HG02642 (cell line): Measurements from ENCODE around the gene INSR.
"Not testable (repeated sequence)": the region's sequence is repeated elsewhere in the genome, so short reads cannot be mapped to it uniquely, and the experiment has no call there.

Source experiments
- ATAC-seq: cut with Tn5 transposase; IDR thresholded peaks from one replicate; pipeline ENCODE4 v1.9.1; 2021; ENCODE audit warnings: mild to moderate bottlenecking; ENCODE audit not compliant: unreplicated experiment, poor library complexity

INSR gene

GRCh38 chr19:7293762-7294557 lies at the start of gene INSR:
TSS of gene INSR (minus strand) at chr19:7294414. CDS start at chr19:7293891, 523 bp downstream.
- peak; percentile 72 for ATAC-seq

DNA sequence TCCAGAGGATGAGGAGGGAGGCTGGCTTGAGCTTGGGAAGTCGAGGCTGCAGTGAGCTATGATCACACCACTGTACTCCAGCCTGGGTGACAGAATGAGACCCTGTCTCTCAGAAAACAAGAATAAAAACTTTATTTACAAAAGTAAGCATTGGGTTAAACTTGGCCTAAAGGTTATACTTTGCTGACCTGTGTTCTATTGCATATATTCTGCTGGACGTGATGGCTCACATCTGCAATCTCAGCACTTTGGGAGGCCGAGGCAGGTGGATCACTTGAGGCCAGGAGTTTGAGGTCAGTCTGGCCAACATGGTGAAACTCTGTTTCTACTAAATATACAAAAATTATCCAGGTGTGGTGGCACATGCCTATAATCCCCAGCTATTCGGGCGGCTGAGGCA lies 47.9 kb upstream of the INSR start:
- ATAC-seq: no peak

DNA sequence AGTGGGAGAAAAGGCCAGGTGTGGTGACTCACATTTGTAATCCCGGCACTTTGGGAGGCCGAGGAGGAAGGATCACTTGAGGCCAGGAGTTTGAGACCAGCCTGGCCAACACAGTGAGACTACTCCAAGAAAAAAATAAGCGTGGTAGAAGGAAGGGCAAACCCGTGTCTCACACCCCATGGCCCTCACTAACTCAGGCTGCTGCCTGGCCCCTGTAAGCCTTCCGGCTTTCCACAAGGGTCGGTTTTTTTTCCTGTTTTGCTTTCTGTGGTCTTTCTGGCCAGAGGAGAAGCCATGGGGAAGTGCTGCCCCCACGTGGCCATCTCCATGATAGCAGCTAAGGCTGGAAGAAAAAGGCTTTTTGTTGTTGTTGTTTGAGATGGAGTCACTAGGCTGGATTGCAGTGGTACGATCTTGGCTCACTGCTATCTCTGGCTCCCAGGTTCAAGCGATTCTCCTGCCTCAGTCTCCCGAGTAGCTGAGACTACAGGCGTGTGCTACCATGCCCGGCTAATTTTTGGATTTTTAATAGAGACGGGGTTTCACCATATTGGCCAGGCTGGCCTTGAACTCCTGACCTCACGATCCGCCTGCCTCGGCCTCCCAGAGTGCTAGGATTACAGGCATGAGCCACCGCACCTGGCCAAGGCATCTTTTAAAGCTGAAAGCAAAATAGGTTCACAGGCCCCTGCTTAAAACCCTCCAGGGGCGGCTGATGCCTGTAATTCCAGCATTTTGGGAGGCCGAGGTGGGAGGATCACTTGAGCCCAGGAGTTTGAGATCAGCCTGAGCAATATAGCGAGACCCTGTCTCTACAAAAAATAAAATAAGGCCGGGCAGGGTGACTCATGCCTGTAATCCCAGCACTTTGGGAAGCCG lies 47.0 kb upstream of the INSR start:
- no peak for ATAC-seq

DNA sequence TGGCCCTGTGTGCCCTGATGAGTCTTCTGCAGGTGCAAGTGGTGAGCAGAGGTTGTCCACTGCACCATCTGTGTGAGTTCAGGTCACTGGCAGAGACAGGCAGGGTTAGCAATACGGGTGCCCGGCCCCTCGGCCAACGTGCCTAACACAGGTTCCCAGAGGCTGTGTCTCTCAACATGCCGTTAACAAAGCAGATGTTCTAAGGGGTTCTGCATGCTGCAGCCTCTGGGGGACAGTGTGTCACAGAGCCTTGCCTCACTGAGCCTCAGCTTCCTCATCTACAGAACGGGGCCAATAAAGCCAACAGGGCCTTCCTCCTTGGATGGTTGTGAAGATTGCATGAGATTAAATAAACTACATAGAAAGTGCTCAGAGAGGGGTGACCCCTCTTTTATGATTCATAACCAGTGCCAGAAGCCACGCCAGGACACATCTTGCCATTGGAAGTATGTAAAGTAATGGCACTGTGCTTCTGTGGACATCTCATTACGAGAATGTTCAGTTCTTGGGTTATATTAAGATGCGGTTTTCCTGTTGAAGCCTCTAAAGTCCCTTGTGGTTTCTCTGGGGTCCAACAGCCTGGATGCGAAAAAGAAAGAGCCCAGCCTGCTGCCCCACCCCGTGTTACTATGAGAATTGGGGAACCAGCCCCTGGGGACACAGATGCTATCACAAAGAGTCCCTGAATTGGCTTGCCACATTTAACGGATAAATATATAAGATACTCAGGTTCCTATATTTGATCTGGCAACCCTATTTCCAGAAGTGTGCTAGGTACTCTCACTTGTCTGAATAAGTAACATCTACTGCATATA lies 43.4 kb upstream of the INSR start:
- ATAC-seq: peak; percentile 78

GRCh38 chr19:7336321-7336973 lies 42.2 kb upstream of the INSR start:
- no peak for ATAC-seq

- no peak for ATAC-seq
Observed at GRCh38 chr19:7333198-7334118, 39.2 kb upstream of the INSR start.

- no peak for ATAC-seq
Observed at GRCh38 chr19:7331446-7331845, 37.2 kb upstream of the INSR start.

- no peak for ATAC-seq
Observed at GRCh38 chr19:7328647-7329046, 34.4 kb upstream of the INSR start.

GRCh38 chr19:7327802-7328201 lies 33.6 kb upstream of the INSR start:
- ATAC-seq: no peak

GRCh38 chr19:7326105-7326877 lies 32.1 kb upstream of the INSR start:
- ATAC-seq: no peak

DNA sequence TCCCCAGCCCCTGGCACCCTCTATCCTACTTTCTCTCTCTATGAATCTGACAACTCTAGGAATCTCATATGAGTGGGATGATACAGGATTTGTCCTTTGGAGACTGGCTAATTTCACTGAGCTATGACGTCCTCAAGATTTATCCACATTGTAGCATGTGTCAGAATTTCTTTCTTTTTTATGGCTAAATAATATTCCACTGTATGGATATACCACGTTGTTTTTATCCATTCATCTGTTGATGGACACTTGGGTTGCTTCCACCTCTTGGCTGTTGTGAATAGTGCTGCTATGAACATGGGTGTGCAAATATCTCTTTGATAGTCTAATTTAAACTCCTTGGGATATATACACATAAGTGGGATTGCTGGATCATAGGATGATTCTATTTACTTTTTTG lies 24.0 kb upstream of the INSR start:
- ATAC-seq: no peak

DNA sequence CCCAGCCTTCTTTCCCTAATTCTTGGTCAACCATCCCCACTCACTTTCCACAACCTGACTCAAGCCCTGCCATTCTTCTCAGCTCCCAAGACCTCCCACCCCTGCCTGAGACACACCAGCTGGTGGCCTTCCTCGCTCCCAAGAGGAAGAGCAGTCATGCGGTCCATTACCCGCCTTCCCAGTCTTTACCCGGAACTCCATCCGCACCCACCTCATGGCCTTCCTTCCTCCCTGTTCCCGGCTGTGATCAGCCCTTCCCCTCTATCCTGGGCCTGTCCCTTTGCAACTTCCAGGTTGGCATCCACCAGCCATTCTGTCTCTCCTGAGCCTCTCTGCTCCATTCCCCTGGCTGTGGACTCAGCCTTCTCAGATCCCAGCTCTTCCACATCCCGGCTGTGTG lies 18.6 kb upstream of the INSR start:
- ATAC-seq: no peak

DNA sequence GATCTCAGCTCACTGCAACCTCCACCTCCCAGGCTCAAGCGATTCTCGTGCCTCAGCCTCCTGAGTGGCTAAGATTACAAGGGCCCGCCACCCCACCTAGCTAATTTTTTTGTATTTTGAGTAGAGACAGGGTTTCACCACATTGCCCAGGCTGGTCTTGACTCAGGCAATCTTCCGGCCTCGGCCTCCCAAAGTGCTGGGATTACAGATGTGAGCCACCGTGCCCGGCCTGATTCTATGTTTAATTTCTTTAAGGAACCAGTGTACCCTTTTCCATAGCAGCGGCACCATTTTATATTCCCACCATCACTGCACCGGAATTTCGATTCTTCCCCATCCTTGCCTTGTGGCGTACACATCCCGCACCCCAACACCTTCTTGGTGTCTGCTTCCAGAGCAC lies 17.7 kb upstream of the INSR start:
- ATAC-seq: no peak

GRCh38 chr19:7308327-7308726 lies 14.1 kb upstream of the INSR start:
- not testable (repeated sequence) for ATAC-seq

GRCh38 chr19:7307590-7308218 lies 13.5 kb upstream of the INSR start:
- no peak for ATAC-seq

DNA sequence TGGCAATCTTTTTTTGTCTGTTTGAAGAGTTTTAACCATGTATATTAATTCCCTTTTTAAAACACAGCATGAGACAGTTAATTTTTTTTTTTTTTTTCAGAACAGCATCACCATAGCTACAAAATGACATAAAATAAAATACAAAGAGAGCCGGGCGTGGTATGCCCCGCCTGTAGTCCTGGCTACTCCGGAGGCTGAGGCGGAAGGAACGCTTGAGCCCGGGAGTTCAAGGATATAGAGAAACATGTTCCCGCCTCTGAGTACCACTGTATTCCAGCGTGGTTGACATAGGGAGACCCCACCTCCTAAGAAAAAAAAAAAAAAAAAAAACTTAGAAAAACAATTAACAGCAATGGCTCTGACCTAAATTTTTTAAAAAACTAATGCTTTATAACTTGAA lies 10.0 kb upstream of the INSR start:
- no peak for ATAC-seq

GRCh38 chr19:7303470-7303869 lies 9.3 kb upstream of the INSR start:
- ATAC-seq: no peak

- no peak for ATAC-seq
Observed at GRCh38 chr19:7301525-7301924, 7.3 kb upstream of the INSR start.
